Measurements from ENCODE around the gene CTNND2.
"Not testable (repeated sequence)": the region's sequence is repeated elsewhere in the genome, so short reads cannot be mapped to it uniquely, and the experiment has no call there.

Gene CTNND2

GRCh38 chr5:11427569-11427968 is 476.7 kb downstream of the CTNND2 start:
- no peak for DNase-seq

GRCh38 chr5:11426442-11426841 is 477.8 kb downstream of the CTNND2 start:
- no peak for DNase-seq

DNA sequence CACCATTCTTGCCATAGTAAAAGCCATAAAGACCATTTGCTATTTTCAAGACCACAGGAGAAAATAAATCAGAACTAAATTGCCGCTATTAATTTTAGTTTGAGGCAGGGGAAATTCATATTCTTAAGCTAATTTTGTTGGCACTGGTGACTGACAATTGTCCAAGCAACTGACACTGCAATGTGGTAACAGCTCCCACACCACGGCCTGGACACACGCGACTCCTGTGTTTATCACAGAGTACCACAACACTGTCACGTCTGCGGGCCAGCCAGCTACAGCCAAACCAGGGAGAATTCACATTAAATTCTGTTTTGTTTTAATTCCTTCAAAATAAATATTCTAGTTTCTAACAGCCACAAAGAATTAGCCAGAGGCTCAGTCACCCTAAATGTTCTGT is 481.9 kb downstream of the CTNND2 start:
- DNase-seq, result no peak

GRCh38 chr5:11420969-11421368 is 483.3 kb downstream of the CTNND2 start:
- no peak for DNase-seq

DNA sequence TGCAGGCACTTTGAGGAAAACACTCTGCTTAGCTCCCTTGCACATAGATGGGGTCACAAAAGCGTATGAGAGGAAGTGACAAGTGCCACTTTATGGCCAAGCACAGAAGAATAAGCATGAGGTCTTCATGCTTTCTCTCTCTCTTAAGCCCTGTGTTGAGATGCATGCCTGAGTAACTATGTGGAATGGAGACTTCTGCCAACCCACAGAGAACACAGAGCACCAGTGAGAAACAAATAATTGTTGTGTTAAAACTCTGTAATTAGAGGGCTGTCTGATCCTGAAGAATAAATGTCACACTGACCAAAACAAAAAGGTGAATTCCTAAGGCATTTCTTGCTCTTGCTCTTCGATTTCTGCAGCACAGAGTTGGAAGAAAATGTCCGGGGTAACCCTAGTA is 488.5 kb downstream of the CTNND2 start:
- DNase-seq, result no peak

DNA sequence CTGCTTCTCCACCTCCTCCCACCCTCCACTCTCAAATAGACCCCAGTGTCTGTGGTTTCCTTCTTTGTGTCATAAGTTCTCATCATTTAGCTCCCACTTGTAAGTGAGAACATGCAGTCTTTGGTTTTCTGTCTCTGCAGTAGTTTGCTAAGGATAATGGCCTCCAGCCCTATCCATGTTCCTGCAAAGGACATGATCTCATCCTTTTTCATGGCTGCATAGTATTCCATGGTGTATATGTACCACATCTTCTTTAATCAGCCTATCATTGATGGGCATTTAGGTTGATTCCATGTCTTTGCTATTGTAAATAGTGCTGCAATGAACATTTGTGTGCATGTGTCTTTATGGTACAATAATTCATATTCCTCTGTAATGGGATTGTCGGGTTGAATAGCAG is 489.5 kb downstream of the CTNND2 start:
- DNase-seq, result not testable (repeated sequence)

DNA sequence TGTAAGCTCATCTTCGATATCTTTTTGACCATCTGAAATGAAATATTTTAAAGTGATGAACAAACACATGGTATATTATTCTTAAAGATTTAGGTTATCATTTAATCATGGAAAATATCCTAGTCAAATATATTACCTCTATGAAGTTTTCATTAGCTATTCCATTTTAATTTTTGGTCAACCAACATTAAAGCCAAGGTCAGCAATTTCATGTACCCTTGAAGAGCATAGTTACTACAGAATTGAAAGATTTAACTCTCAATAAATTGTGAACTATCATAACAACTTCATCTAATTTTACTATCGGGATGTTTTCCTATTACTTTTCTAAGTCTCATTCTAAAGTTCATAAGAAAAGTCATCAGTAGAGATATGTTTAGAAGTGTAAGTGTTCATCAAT is 492.6 kb downstream of the CTNND2 start:
- no peak for DNase-seq

- DNase-seq, result no peak
Observed at GRCh38 chr5:11407556-11408145, 496.6 kb downstream of the CTNND2 start.

DNA sequence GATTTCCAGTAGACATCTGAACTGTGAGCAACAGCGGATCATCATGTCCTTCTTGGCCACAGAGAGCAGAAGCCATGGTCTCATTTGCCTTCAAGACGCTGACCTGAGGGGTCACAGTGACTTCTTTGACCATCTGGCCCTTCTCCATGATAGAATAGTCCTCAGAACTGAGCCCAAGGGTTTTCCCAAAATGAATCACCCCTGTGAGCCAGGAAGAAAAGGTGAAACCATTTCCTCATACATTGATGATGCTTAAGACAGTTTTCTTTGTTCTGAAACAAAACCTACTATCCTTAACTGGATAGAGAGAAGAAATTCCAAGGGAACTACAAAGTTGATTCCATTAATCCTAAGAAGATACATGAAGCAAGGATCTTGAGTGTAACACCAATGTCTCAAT is 503.9 kb downstream of the CTNND2 start:
- no peak for DNase-seq

GRCh38 chr5:11398728-11399127 is 505.5 kb downstream of the CTNND2 start:
- DNase-seq, result no peak

- no peak for DNase-seq
Observed at GRCh38 chr5:11397549-11397948, 506.7 kb downstream of the CTNND2 start.

DNA sequence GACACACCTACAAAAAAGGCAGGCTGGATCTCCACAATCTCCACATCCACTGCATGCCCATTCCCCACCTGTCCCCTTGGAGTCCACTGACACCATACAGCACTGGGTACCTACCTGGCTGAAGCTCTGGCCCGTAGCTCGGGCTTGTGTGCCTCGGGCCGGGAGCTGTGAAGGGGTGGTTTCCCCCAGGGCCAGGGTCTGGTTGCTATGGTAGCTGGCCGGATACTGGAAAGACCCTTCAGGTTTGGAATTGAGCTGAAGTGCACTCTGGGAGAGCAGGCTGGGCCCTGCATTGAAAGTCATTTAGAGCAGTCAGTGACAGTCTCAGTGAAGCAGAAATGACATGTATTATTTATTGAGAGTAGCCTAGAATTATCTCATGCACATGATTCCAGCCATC is 507.3 kb downstream of the CTNND2 start:
- no peak for DNase-seq

DNA sequence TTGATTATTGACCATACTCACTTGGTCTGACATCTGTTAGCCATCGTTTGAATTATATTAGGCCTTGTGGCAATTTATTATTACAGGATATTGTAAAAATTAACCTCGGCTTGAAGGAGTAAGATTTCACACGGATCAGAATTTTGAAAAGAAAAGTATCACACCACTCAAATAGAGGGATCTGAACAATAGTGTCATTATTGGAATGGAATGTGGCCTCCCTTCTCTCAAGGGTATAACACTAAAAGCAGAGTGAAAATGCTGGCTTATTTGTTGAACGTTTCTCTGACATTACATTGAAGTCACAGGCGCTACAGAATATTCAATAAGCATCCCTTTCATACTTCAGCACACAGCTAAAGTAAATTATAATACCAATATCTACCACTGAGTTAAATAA is 509.3 kb downstream of the CTNND2 start:
- DNase-seq, result no peak

DNA sequence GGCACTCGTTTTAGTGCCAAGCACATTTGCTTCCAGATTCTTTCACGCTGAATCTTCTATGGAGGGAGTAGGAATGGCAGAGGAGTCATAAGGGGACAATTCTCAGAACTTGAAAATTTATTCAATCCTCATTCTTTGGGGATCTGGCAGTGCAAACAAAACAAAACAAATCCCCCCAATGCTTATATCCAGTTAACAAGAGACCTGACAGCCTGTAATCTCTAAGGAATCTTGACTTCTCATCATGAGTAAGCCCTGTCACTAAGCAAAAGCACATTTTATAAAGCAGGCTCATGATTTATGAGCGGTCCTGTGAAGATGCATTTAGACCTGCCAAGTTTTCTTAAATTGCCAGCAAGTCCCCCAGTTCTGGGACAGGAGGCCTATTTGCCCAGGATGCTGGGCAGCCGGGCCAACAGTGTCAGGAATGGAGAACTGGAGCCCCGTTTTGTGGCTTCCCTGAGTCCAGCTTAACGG is 513.9 kb downstream of the CTNND2 start:
- no peak for DNase-seq

GRCh38 chr5:11387382-11387781 is 516.9 kb downstream of the CTNND2 start:
- no peak for DNase-seq

- DNase-seq, result no peak
Observed at GRCh38 chr5:11386398-11386797, 517.8 kb downstream of the CTNND2 start.

GRCh38 chr5:11385901-11386293 is 518.3 kb downstream of the CTNND2 start:
- no peak for DNase-seq

DNA sequence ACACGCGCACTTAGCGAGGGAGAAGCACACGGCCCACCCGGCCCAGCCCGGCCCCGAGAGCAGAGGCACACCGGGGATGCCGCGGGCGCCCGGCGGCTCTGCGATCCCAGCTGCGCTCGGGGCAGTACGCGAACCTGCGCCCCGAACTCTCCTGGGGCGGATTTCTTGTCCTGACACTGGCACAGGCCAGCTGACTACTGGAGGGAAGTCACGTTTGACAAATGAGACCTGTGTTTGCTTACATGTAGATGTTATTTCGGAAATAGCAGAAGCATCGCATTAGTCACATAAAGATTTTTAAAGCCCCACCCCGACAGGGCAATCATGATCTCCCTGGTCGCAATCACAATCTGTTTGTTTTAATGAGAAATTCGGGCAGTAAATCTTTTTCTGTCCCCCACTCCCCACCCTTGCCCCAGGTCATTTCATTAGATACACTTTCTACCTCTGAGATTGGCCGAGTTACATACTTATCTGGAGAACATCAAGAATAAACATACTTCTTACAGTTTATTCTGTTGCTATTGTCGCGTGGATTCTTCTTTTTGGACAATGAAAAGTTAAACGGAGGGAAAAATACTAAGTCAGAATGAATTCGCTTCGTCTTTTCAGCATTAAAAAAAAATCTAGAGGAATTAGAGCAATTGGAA is 518.9 kb downstream of the CTNND2 start:
- no peak for DNase-seq

- no peak for DNase-seq
Observed at GRCh38 chr5:11384441-11385250, 519.6 kb downstream of the CTNND2 start.

- no peak for DNase-seq
Observed at GRCh38 chr5:11383506-11384095, 520.6 kb downstream of the CTNND2 start.

DNA sequence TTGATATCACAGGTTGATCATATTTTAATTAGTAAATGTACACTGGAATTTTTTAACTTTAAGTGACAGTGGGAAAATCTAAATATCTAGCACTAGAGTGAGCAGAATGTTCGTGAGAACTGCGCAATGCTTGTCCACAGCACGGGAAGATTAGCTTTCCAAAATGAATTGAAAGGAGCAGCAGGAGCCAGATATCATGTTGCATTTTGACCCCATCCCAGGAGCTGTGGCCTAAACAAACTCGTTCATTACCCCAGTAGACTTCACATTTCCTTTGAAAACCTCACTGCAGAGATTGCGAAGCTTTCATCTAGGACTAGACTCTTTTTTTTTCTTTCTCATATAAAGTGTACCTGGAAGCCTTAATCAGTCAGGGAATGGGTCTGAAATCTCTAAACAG is 525.8 kb downstream of the CTNND2 start:
- DNase-seq, result no peak

- no peak for DNase-seq
Observed at GRCh38 chr5:11377896-11378295, 526.4 kb downstream of the CTNND2 start.

- DNase-seq, result no peak
Observed at GRCh38 chr5:11372191-11372590, 532.1 kb downstream of the CTNND2 start.

GRCh38 chr5:11371021-11371420 is 533.2 kb downstream of the CTNND2 start:
- DNase-seq, result no peak

Measured in MV-4-11 (cell line).